ENCODE results near the gene CTNNA3.

GRCh38 chr10:67022099-67022498 is 673.9 kb downstream of the CTNNA3 start:
- no peak for TF ChIP-seq CTCF (IDR thresholded peaks at IDR 0.05)
- TF ChIP-seq POLR2A (IDR thresholded peaks at IDR 0.05) = no peak

Data from testis (tissue), 2 donors.